Activated CD4-positive, CD25-positive, alpha-beta regulatory T cell treated with anti-CD3 and anti-CD28 coated beads, Interleukin-2, amount 50 U/mL, for 16 hours (primary cell): ENCODE data around the gene CCL4.
"Not testable (repeated sequence)": the region's sequence is repeated elsewhere in the genome, so short reads cannot be mapped to it uniquely, and the experiment has no call there.

Experiments
- DNase-seq: peaks from one replicate; pipeline ENCODE4 v3.0.0-alpha.2; 2020; ENCODE audit warnings: low read depth, low spot score

The CCL4 gene

GRCh38 chr17:36117505-36118382 lies 14.1 kb downstream of the CCL4 start:
- no peak for DNase-seq

- no peak for DNase-seq
These were observed 15.1 kb downstream of the CCL4 start for GRCh38 chr17:36118477-36119353.

DNA sequence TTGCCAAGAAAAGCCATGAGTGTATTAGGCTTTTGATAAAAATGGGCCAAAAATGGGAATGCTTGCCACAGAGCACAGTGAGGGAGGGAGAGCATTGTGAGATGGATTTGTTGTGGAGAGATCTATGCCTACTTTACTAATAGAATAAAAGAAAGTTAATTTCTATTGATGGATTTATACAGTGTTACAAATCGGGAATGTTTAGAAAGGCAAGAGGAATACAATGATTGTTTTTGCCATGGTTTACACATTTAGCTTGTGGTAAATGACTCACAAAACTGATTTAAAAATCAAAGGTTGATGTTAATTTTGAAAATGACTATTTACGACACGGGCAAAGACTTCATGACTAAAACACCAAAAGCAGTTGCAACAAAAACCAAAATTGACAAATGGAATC lies 16.6 kb downstream of the CCL4 start:
- DNase-seq = no peak

DNA sequence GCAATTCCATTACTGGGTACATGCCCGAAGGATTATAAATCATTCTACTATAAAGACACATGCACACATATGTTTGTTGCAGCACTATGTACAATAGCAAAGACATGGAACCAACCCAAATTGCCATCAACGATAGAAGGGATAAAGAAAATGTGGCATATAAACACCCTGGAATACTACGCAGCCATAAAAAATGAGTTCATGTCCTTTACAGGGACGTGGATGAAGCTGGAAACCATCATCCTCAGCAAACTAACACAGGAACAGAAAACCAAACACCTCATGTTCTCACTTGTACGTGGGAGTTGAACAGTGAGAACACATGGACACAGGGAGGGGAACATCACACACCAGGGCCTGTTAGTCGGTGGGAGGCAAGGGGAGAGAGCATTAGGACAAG lies 17.5 kb downstream of the CCL4 start:
- not testable (repeated sequence) for DNase-seq

DNA sequence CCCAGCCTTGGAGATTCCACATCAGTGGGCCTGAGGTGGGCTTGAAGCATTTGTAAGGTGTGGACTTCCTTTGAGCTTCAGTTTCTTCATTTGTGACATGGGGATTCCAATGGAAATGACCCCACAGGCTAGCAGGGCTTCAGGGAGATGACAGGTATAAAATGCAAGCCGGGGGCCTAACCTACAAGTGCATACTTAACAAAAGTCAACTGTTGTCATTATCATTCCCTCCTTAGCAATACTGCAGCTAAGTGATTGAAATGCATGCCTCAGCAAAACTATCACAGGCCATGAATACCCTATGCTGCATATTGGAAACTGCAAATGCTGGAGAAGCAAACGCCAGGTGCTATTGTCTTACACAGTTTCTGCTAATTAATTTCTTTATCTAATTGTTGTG lies 19.8 kb downstream of the CCL4 start:
- DNase-seq = no peak

DNA sequence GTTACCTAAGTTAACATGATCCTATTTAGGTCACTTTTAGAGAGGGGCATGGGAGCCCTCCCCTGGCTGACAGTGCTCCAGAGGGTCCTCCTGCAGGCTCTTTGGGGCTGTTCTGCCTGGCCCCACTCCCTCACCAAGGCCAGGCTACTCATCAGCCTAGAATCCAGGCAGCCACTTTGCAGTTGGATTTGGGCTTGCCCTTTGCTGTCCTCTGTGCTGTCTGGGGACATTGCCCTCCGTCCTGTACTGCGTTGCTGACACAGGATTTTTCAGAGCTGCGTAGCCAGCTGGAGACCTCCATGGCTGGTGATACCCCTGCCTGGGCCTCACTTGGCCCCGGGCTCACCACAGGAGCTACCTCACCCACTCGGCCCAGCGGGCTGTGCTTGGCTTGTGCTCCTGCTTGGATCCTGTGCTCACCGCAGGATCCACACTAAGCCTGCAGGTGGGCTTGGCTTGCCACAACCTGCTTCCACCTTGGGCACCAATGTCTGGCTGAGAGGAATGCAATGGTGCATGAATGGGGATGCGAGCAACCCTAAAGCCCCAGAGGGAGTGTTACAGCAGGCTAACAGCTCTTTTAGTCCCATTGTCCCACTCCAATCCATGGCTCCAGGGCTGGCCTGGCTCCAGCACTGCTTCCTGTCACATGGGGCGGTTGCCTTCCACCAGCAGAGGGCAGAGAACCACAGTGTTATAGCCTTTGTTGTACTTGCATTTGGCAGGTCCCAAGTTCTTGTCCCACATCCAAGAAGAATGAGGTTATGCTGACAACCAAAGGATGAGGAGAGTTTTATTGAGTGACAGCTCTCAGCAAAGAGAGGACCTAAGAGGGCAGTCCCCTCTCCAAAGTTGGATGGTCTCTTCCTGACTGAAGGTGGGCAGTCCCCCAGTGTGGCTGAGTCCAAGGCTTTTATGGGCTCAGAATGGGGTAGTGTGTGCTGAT lies 21.5 kb downstream of the CCL4 start:
- no peak for DNase-seq

- DNase-seq = no peak
These were observed 23.7 kb downstream of the CCL4 start for GRCh38 chr17:36127199-36127893.

DNA sequence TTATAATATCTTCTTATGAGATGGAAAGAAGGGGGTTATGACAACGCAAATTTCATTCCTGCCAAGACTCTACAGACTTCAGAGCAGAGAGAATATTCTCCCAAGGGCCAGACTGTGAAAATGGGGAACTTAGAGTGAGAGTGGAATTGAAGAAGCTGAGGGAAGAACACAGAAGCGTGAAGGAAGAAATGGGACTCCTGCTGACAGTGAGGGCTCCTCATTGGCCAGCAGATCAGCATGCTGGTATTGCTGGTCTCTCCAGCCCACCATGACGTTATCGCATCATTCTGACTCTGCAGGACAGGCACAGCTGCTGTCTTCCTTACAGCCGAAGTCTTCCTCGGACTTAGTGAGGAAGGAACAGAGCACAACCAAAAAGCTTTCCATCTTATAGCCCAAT lies 24.3 kb downstream of the CCL4 start:
- DNase-seq = no peak

GRCh38 chr17:36128411-36128978 lies 24.9 kb downstream of the CCL4 start:
- no peak for DNase-seq

- DNase-seq = no peak
These were observed 26.0 kb downstream of the CCL4 start for GRCh38 chr17:36129616-36130015.

- no peak for DNase-seq
These were observed 26.7 kb downstream of the CCL4 start for GRCh38 chr17:36130346-36130745.

DNA sequence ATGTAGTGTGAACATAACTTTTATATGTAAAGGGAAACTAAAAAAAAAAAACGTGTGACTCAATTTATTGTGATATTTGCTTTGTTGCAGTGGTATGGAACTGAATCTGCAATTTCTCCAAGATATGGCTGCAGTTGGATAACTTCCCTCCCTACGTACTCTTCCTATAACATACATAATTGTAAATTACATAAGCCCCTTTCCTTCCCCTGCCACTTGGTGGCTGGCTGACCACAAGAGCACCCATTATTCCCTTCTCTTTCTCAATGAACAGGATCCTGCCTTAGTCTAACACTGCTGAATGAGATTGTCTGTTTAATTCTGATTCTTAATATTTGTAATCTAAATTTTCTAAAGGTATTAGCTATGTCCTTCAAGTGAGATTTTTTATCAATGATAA lies 27.8 kb downstream of the CCL4 start:
- DNase-seq = no peak

- no peak for DNase-seq
These were observed 28.3 kb downstream of the CCL4 start for GRCh38 chr17:36131931-36132330.

DNA sequence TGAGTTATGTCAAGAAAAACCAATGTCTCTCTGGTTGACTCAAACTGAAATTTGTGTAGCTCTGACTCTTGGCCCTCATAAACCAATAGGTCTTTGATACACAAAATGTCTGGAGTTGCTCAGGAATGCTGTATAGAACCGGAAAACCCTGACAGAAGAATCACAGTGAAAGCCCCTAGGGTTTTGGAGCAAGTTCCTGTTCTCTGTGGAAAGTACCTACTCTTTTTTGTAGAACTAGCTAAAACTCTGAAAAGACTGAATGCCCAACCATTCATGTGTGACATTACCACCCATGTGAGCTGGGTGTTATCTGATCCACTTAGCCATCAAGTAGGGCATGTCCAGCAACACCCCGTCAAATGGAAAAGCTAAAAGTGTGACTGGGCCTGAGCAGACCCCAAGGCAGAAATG lies 28.8 kb downstream of the CCL4 start:
- no peak for DNase-seq

- DNase-seq = no peak
These were observed 30.1 kb downstream of the CCL4 start for GRCh38 chr17:36133602-36134236.

GRCh38 chr17:36135465-36135864 lies 31.8 kb downstream of the CCL4 start:
- DNase-seq = no peak

- no peak for DNase-seq
These were observed 32.4 kb downstream of the CCL4 start for GRCh38 chr17:36136036-36136435.

DNA sequence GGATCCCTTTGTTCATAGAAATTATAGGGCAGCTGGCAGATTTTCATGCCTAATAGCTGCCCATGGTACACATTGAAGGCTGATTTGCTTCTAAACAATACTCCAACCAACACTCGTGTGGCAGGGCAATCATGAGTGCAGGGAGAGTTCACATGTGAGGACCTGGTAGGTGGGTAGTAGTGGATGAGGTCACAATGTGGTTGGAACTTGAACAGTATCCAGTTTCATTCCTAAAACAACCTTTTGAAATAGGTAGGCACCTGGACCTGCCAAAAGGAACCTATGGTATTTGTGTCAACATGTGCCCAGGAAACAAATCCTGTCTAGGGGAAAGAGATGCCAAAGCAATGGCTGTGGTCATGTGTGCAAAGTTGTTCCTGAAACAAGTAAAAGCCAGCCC lies 32.8 kb downstream of the CCL4 start:
- DNase-seq = no peak

GRCh38 chr17:36142235-36142634 lies 38.6 kb downstream of the CCL4 start:
- DNase-seq = no peak

DNA sequence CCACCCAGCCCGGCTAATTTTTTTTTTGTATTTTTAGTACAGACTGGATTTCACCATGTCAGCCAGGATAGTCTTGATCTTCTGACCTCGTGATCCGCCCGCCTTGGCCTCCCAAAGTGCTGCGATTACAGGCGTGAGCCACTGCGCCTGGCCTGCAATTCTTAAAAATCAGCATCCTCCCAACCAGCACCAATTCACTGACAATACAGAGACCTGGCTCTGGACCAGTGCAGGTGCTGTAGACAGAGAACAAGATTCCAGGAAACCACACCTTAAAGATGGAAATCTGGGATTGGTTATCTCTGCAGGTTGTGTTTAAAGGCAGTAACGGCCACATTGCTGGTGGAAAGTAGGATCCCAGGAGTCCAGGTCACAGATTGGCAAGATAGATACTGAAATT lies 39.2 kb downstream of the CCL4 start:
- no peak for DNase-seq
